ENCODE measurements around the gene KLF6.
"Not testable (repeated sequence)": the region's sequence is repeated elsewhere in the genome, so short reads cannot be mapped to it uniquely, and the experiment has no call there.

The KLF6 gene

DNA sequence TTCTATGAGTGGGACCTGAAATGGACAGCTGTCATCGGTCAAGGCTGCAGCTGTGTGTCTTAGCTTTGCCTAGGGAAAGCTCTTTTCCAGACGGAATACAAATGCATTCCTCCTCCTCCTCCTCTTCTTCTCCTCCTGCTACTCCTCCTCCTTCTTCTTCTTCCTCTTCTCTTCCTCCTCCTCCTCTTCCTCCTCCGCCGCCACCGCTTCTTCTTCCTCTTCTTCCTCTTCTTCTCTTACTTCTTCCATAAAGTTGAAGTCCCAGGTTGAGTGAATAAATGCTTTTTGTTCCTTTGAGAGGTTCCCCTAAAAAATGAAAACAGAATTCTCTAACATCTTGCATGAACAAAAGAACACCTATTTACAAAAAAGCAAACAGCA lies 28.7 kb downstream of the KLF6 start:
- DNase-seq (ENCODE audit: low read depth) = no peak

GRCh38 chr10:3755440-3756359 lies 29.3 kb downstream of the KLF6 start:
- no peak for DNase-seq (ENCODE audit: low read depth)

DNA sequence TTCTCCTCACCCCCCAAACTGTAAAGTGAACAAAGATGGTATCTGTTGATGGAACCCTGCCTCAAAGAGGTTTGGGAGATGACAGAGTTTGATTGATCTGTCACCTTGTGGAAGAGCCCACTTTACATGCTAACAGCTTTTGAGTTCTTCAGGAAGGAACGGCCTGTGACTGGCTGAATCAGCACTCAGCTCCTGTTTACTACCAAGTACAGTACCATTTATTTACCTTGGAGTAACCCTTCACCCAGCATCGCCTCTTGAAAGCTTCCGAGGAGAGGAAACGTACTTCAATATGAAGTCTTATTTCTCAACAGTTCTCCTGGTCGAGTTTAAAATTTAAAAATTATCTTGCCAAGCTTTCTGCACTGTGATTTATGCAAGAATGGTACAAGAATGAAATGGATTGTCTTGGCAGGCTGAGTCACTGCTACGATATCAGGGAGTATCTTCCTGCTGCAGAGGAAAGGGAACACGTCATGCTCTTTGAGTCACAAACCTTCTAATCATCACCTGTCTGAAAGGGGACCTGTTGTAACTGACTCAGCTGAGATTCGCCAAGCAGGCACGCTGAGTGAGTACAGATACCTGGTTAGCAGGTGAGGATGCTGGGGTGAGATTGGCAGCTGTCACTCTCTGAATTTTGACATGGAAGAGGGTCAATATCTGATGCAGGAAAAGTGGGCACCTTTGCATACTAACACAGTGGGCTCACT lies 30.1 kb downstream of the KLF6 start:
- DNase-seq (ENCODE audit: low read depth) = no peak

- no peak for DNase-seq (ENCODE audit: low read depth)
Observed at GRCh38 chr10:3750854-3751253, 34.2 kb downstream of the KLF6 start.

GRCh38 chr10:3750006-3750816 lies 34.8 kb downstream of the KLF6 start:
- DNase-seq (ENCODE audit: low read depth) = no peak

DNA sequence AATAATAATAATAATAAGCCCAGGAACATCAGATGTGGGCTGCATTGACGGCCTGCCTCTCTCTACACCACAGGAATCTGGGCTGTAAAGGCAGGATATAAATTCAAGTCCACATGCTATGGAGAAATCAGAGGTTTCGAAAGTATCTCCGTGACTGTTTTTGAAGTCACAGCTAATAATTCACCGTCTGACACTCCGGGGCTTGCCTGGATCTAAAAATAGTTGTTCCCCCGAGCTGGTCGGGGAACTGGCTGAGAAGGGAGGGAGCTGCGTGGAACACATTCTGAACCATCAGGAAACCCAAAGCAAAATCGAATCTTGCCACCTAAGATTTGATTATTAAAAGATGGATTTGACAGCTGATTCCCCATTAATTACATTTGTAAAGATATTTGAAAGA lies 35.4 kb downstream of the KLF6 start:
- no peak for DNase-seq (ENCODE audit: low read depth)

- DNase-seq (ENCODE audit: low read depth) = no peak
Observed at GRCh38 chr10:3749011-3749410, 36.0 kb downstream of the KLF6 start.

GRCh38 chr10:3748484-3748883 lies 36.5 kb downstream of the KLF6 start:
- DNase-seq (ENCODE audit: low read depth) = no peak

GRCh38 chr10:3747984-3748383 lies 37.0 kb downstream of the KLF6 start:
- no peak for DNase-seq (ENCODE audit: low read depth)

GRCh38 chr10:3747248-3747960 lies 37.6 kb downstream of the KLF6 start:
- DNase-seq (ENCODE audit: low read depth) = no peak

GRCh38 chr10:3746634-3747033 lies 38.4 kb downstream of the KLF6 start:
- DNase-seq (ENCODE audit: low read depth) = no peak

DNA sequence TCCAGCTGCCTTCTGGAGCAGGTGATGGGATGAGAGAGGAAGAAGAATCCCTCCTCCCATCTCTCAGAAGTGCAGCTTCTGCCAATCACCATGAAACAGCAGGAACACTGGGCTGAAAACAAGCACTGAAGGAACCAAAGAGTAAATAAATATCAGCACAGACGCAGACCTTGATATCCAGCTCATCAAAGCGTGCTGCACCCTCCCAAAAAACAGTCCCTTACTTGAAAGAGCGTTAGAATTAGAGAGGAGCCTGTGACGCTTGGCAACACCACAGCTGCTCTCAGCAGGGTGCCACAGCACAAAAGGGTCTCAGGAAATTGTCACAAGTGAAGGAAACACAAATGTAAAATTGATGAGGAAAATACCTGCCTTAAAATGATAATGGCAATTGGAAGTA lies 39.5 kb downstream of the KLF6 start:
- no peak for DNase-seq (ENCODE audit: low read depth)

GRCh38 chr10:3741688-3742461 lies 43.1 kb downstream of the KLF6 start:
- no peak for DNase-seq (ENCODE audit: low read depth)

DNA sequence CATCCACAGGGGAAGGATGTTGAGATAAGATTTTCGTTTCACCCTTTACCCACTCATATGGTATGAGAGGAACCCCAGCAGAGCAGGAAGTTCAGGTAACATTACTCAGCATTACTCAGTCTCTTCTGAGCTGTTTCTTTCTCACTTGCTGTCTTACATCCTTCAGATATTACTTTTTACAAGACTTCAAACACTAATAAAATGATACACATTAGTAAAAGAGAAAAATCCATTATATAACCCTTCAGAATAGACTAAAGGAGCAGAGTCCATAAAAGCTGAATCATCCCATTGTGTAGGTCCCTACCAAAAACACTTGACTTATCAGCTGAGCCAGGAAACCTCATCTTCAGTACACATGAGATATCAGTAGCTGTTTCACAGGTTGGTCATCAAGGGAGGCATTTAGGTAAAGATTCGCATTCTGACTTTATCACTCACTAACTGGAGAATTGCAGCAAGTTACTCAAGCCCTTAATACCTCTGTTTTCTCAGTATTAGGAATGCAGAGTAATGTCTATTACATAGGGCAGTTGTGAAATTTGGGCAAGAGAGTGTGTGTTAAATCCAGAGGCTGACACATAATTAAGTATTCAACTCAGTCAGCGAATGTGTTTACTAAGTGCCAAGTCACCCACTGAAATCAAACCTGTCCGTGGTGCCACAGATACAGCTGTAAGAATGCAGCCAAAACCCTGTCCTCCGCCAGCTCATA lies 44.7 kb downstream of the KLF6 start:
- no peak for DNase-seq (ENCODE audit: low read depth)

GRCh38 chr10:3738855-3739350 lies 46.1 kb downstream of the KLF6 start:
- no peak for DNase-seq (ENCODE audit: low read depth)

DNA sequence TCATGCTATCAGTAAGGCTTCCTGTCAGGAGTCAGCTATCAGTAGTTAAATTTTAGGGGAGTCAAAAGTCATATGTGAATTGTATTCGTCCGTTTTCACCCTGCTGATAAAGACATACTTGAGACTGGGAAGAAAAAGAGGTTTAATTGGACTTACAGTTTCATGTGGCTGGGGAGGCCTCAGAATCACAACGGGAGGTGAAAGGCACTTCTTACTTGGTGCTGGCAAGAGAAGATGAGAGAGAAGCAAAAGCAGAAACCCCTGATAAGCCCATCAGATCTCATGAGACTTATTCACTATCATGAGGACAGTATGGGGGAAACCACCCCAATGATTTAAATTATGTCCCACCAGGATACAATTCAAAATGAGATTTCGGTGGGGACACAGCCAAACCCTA lies 47.1 kb downstream of the KLF6 start:
- DNase-seq (ENCODE audit: low read depth) = no peak

DNA sequence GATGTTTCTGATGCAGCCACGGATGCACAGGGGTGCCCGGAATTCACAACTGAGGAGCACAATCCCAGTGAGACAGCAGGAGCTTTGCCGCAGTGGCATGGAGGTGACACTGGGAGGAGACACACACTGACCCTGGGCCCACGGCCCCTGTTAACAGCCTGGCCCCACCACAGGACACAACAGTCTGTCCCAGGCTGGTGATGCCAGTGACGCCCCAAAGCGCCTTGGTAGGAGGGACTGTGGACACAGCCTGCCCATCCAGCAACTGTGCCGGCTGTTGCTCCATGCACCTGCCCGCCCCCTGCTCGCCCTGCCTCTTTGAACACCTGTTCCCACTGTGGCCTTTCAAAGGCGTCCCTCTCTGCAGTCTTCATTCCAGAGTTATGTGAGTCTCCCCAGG lies 49.8 kb downstream of the KLF6 start:
- DNase-seq (ENCODE audit: low read depth) = no peak

- DNase-seq (ENCODE audit: low read depth) = no peak
Observed at GRCh38 chr10:3734111-3734510, 50.9 kb downstream of the KLF6 start.

DNA sequence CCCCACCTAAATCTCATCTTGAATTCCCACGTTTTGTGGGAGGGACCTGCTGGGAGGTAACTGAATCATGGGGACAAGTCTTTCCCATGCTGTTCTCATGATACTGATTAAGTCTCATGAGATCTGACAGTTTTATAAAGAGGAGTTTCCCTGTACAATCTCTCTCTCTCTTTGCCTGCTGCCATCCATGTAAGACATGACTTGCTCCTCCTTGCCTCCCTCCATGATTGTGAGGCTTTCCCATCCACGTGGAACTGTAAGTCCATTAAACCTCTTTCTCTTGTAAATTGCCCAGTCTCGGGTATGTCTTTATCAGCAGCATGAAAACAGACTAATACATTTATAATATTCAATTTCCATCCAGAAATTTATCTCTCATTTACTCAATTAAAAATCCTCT lies 52.8 kb downstream of the KLF6 start:
- not testable (repeated sequence) for DNase-seq (ENCODE audit: low read depth)

GRCh38 chr10:3729397-3729976 lies 55.5 kb downstream of the KLF6 start:
- DNase-seq (ENCODE audit: low read depth) = no peak

Measured in activated T-cell treated with anti-CD3 and anti-CD28 coated beads for 1 hour (primary cell).